ENCODE data around the gene RAB6A.
"Not testable (repeated sequence)": the region's sequence is repeated elsewhere in the genome, so short reads cannot be mapped to it uniquely, and the experiment has no call there.

RAB6A gene

DNA sequence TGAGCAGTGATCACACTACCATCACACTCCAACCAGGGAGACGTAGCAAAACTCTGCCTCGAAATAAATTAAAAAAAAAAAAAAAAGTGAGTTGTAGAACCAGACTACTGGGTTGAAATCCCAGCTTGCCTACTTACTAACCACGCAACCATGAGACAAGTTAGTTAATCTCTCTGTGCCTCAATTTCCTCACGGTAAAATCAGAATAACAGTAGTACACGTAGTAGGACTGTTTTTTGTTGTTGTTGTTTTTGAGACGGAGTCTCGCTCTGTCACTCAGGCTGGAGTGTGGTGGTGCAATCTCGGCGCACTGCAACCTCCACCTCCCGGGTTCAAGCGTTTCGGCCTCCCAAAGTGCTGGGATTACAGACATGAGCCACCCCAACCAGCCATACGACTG, 14.2 kb downstream of the RAB6A start:
- no peak overlapping the region for H3K27ac ChIP-seq
- no peak for DNase-seq (ENCODE audit: low spot score)
- TF ChIP-seq, protein P1, sequence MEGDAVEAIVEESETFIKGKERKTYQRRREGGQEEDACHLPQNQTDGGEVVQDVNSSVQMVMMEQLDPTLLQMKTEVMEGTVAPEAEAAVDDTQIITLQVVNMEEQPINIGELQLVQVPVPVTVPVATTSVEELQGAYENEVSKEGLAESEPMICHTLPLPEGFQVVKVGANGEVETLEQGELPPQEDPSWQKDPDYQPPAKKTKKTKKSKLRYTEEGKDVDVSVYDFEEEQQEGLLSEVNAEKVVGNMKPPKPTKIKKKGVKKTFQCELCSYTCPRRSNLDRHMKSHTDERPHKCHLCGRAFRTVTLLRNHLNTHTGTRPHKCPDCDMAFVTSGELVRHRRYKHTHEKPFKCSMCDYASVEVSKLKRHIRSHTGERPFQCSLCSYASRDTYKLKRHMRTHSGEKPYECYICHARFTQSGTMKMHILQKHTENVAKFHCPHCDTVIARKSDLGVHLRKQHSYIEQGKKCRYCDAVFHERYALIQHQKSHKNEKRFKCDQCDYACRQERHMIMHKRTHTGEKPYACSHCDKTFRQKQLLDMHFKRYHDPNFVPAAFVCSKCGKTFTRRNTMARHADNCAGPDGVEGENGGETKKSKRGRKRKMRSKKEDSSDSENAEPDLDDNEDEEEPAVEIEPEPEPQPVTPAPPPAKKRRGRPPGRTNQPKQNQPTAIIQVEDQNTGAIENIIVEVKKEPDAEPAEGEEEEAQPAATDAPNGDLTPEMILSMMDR (IDR thresholded peaks at IDR 0.05), result no peak
- H3K4me3 ChIP-seq, result no peak overlapping the region

DNA sequence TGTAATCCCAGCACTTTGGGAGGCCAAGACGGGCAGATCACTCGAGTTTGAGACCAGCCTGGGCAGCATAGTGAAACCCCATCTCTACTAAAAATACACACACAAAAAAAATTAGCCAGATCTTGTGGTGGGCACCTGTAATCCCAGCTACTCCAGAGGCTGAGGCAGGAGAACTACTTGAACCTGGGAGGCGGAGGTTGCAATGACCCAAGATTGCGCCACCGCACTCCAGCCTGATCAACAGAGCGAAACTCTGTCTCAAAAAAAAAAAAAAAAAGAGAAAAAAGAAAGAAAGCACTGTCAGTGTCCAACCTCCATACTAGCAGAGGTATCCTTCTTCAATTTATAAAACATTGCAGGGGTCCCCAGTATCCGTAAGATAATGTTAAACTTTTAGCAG, 17.8 kb downstream of the RAB6A start:
- DNase-seq (ENCODE audit: low spot score), result no peak
- H3K27ac ChIP-seq, result no peak overlapping the region
- TF ChIP-seq, protein P1 (IDR thresholded peaks at IDR 0.05), result no peak

DNA sequence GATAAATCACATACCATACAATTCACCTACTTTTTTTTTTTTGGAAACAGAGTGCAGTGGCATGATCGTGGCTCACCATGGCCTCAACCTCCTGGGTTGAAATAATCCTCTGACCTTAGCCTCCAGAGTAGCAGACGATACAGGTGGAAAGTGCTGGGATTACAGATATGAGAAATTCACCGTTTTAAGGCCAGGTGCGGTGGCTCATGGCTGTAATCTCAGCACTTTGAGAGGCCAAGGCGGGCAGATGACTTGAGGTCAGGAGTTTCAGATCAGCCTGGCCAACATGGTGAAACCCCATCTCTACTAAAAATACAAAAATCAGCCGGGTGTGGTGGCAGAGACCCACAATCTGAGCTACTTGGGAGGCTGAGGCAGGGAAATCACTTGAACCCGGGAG, 24.9 kb downstream of the RAB6A start:
- DNase-seq (ENCODE audit: low spot score); H3K27ac ChIP-seq; H3K4me3 ChIP-seq: not testable (repeated sequence)

More for the DNA sequence above, 17.8 kb downstream of the RAB6A start:
- no peak overlapping the region for H3K4me3 ChIP-seq

DNA sequence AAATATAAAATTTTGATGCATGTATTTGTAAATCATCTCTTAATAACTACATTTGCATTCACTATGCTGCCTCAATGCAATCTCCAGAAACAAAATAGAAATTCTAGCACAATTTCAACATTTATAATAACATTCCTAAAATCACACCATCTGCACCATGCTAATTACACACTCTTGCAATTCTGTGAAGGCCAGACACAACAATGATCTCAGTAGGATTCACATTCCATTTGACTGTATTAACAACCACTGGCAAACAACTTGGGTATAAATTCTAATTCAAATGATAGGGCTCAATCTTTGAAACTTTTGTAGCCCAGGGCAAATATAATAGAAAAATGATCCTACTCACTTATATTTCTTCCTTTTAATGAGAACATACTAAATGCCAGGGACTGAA, 25.9 kb downstream of the RAB6A start:
- H3K4me3 ChIP-seq, result no peak overlapping the region
- TF ChIP-seq, protein P1 (IDR thresholded peaks at IDR 0.05), result no peak
- no peak overlapping the region for H3K27ac ChIP-seq
- DNase-seq (ENCODE audit: low spot score), result no peak

DNA sequence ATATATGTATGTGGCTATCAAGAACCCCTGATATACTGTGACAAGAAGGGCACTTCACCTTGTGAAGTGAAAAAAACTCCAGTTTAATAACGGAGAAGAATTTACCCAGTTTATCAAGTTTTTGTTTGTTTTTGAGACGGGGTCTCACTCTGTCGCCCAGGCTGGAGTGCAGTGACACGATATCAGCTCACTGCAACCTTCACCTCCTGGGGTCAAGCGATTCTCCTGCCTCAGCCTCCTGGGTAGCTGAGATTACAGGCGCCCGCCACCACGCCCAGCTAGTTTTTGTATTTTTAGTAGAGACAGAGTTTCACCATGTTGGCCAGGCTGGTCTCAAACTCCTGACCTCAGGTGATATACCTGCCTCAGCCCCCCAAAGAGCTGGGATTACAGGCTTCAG, 26.9 kb downstream of the RAB6A start:
- H3K4me3 ChIP-seq; DNase-seq (ENCODE audit: low spot score); H3K27ac ChIP-seq: not testable (repeated sequence)

DNA sequence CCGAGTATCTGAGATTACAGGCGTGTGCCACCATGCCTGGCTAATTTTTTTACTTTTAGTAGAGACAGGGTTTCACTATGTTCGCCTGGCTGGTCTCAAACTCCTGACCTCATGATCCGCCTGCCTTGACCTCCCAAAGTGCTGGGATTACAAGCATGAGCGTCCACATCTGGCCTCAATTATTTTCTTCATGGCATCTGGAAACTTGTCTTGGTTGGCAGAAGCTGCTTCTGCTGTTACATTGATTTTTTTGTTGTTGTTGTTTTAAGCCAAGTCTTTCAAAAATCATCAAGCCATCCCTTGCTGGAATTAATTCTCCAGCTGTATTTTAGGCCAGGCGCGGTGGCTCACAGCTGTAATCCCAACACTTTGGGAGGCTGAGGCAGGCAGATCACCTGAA, 27.9 kb downstream of the RAB6A start:
- not testable (repeated sequence) for H3K27ac ChIP-seq; DNase-seq (ENCODE audit: low spot score); H3K4me3 ChIP-seq

DNA sequence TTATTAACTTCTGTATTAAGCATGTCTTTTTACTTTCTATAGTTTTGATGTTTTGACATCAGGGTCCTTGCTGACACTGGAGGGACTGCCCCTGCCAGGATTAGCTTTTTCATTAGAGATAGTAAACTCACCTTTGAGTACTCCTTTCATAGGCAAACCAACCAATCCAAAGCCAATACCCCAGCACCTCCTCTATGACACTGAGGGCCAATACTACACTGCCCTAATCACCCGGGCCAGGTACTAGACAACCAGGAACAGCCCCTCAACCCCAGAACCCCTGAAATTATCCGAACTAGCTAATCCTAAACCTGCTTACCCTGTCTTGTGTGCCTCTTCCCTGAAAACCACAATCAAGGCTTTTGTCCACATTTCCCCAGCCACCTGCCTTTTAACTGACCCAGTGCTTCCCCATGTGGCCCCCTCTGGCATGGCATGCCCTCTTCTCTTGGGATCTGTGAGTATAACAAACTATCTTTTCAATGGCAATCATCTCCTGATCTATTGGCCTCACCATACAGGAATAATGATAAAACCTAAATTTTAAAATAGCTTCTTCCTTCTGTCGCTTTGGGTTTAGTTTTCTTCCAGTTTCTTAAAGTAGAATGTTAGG, 31.2 kb downstream of the RAB6A start:
- Histone ChIP-seq H3K27ac (no peak overlapping the region), H3K4me3 (no peak overlapping the region)
- DNase-seq (ENCODE audit: low spot score), result no peak
- TF ChIP-seq, protein P1 (IDR thresholded peaks at IDR 0.05), result no peak

DNA sequence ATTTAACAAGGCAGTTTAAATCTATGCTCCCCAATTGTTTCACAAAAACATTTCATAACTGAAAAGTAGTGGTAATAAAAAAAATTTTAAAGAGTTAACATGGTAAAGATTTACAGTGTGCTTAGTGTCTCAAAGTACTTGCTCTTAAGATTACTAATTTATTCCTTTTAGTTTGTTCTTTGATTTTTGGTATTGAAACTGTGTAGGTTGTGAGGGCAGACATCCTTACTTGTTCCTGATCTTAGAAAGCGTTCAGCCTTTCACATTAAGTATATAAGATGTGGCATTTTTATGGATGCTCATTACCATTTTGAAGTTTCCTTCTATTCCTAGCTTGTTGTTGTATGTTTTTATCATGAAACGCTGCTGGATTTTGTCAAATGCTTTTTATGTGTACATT, 32.9 kb downstream of the RAB6A start:
- H3K4me3 ChIP-seq, result no peak overlapping the region
- H3K27ac ChIP-seq, result no peak overlapping the region
- DNase-seq (ENCODE audit: low spot score), result no peak
- TF ChIP-seq, protein P1 (IDR thresholded peaks at IDR 0.05), result no peak

DNA sequence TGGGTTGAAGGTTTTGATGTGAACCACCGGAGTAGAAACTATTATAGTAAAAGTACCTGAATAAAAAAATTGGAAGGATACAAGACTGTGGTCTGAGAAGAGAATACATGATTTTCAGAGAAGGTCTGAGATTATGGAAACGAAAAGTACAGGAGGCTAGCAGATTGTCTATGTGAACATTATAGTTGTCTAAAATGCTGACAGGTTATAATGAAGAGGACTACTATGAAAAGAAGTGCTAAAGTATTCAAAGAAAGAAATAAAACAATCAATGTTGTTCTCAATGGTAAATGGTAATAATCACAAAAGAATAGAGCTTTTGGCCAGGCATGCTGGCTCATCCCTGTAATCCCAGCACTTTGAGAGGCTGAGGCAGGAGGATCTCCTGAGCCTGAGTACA, 34.0 kb downstream of the RAB6A start:
- Histone ChIP-seq H3K4me3 (no peak overlapping the region), H3K27ac (no peak overlapping the region)
- DNase-seq (ENCODE audit: low spot score), result no peak
- TF ChIP-seq, protein P1 (IDR thresholded peaks at IDR 0.05), result no peak
